HepG2 (cell line): ENCODE data around the gene SCFD2. TPM values are rescaled to one million over a fixed set of nuclear protein-coding genes. Genes with fewer than 3 reads are reported as not detected.

Source experiments
- ATAC-seq: fragments of 200-7000 bp; cut with Tn5 transposase; 3 replicates; pipeline ENCODE4 v1.9.1; 2020; ENCODE audit warnings: mild to moderate bottlenecking, moderate library complexity
- BruUV-seq: library from RNA; stranded (reverse); fragments of 400-500 nt; replicated peaks from 2 replicates; lab custom pipeline; 2021; lab: Mats Ljungman, UMichigan
- CTCF ChIA-PET: fragments of 300-600 bp; formaldehyde crosslinking; extraction: SDS; loops from one replicate; lab custom pipeline; 2021; ENCODE audit warnings: low total read pairs, inconsistent platforms, low intra/inter-chr PET ratio; lab: Yijun Ruan, JAX
- POLR2A ChIA-PET: fragments of 350-600 bp; sonication (Branson Sonifier 250); formaldehyde crosslinking; loops from one replicate; lab custom pipeline; 2020; ENCODE audit warnings: antibody characterized with exemption, inconsistent platforms; lab: Yijun Ruan, JAX
- DNase-seq: peaks from one replicate; pipeline ENCODE4 v3.0.0-alpha.2; 2015; ENCODE audit warnings: low spot score
- FAIRE-seq: peaks from 3 replicates; lab custom pipeline; 2011; peaks lifted over from hg19 to GRCh38; lab: Jason Lieb, UNC
- H2AFZ ChIP-seq: one replicate; pipeline ENCODE4 v1.6.1; 2011; ENCODE audit warnings: low read length, inconsistent platforms
- H3K27ac ChIP-seq: fragments of 300-600 bp; 3 replicates; pipeline ENCODE4 v1.8.0; 2011; ENCODE audit warnings: mixed run types, mild to moderate bottlenecking, mixed read lengths, low read length, inconsistent platforms; ENCODE audit not compliant: insufficient read depth; ENCODE audit errors: extremely low read length
- H3K27me3 ChIP-seq, 2 experiments: fragments of 200-600 bp in 1 of 2; 2 replicates in 1 of 2; 3 replicates in 1 of 2; pipeline versions ENCODE4 v1.6.0 to v1.8.0; 2011; ENCODE audit warnings: low read length in 2 of 2, mild to moderate bottlenecking in 2 of 2, moderate library complexity in 2 of 2, inconsistent platforms in 1 of 2; ENCODE audit not compliant: insufficient read depth in 2 of 2, control insufficient read depth in 1 of 2
- H3K36me3 ChIP-seq, 2 experiments: fragments of 200-600 bp in 1 of 2; replicated peaks in 1 of 2; 2 replicates in 1 of 2; 3 replicates in 1 of 2; pipeline versions ENCODE4 v1.5.1 to v1.8.0; 2011; ENCODE audit warnings: low read length in 2 of 2, inconsistent platforms in 1 of 2; ENCODE audit not compliant: insufficient read depth in 2 of 2, control insufficient read depth in 1 of 2
- H3K4me1 ChIP-seq: 2 replicates; pipeline ENCODE4 v1.5.1; 2012; ENCODE audit warnings: low read length, inconsistent platforms; ENCODE audit not compliant: insufficient read depth
- H3K4me2 ChIP-seq: 2 replicates; pipeline ENCODE4 v1.6.0; 2011; ENCODE audit warnings: low read depth, low read length, inconsistent platforms
- H3K4me3 ChIP-seq, 3 experiments: fragments of 200-600 bp in 1 of 3; sonication (generic), shearing (Covaris generic) in 1 of 3; replicated peaks in 1 of 3; 2 replicates each; pipeline ENCODE4 v1.5.1; 2011 to 2016; ENCODE audit warnings: low read length in 3 of 3, inconsistent platforms in 2 of 3, low read depth in 2 of 3, mild to moderate bottlenecking in 2 of 3, control low read depth in 1 of 3, mixed read lengths in 1 of 3; ENCODE audit not compliant: insufficient read depth in 1 of 3
- H3K79me2 ChIP-seq: one replicate; pipeline ENCODE4 v1.6.1; 2011; ENCODE audit warnings: low read length, inconsistent platforms; ENCODE audit not compliant: insufficient read depth
- H3K9ac ChIP-seq: 2 replicates; pipeline ENCODE4 v1.6.0; 2011; ENCODE audit warnings: mild to moderate bottlenecking, low read depth, low read length, inconsistent platforms; ENCODE audit not compliant: insufficient read depth
- H3K9me3 ChIP-seq: 2 replicates; pipeline ENCODE4 v1.5.1; 2012; ENCODE audit warnings: mild to moderate bottlenecking, low read length
- H4K20me1 ChIP-seq: 2 replicates; pipeline ENCODE4 v1.6.0; 2011; ENCODE audit warnings: inconsistent platforms, mild to moderate bottlenecking, low read length, moderate library complexity; ENCODE audit not compliant: insufficient read depth
- CHCHD3 ChIP-seq: sonication (generic); formaldehyde crosslinking; IDR thresholded peaks from 2 replicates; pipeline ENCODE4 v1.8.0; 2022; ENCODE audit warnings: mild to moderate bottlenecking, missing genetic modification reagents, moderate library complexity
- DDIT3 ChIP-seq: sonication (generic); formaldehyde crosslinking; IDR thresholded peaks from 2 replicates; pipeline ENCODE4 v1.4.0; 2020; ENCODE audit warnings: mild to moderate bottlenecking, missing genetic modification reagents
- DNMT3B ChIP-seq: conservative IDR thresholded peaks from 2 replicates; pipeline ENCODE4 v1.6.1; 2016; ENCODE audit warnings: missing biosample characterization, control low read depth
- FOSL1 ChIP-seq: sonication (generic); formaldehyde crosslinking; IDR thresholded peaks from 2 replicates; pipeline ENCODE4 v1.9.0; 2021; ENCODE audit warnings: missing genetic modification reagents, borderline replicate concordance
- JDP2 ChIP-seq: sonication (generic); formaldehyde crosslinking; IDR thresholded peaks from 2 replicates; pipeline ENCODE4 v1.8.1; 2022; ENCODE audit warnings: missing genetic modification reagents, borderline replicate concordance
- MAFF ChIP-seq: IDR thresholded peaks from 2 replicates; pipeline ENCODE4 v1.6.1; 2011; ENCODE audit warnings: low read depth, low read length, improper control_type of control experiment
- MAFK ChIP-seq, 2 experiments: IDR thresholded peaks in 1 of 2; conservative IDR thresholded peaks in 1 of 2; 2 replicates each; pipeline ENCODE4 v1.6.1; 2011; ENCODE audit warnings: improper control_type of control experiment in 2 of 2, low read length in 2 of 2
- PRPF4 ChIP-seq: fragments of 200-400 bp; formaldehyde crosslinking; IDR thresholded peaks from 2 replicates; pipeline ENCODE4 v1.6.1; 2016; ENCODE audit warnings: low read length, low read depth; ENCODE audit not compliant: poor library complexity, severe bottlenecking
- SNAI1 ChIP-seq: sonication (generic); formaldehyde crosslinking; IDR thresholded peaks from 2 replicates; pipeline ENCODE4 v1.5.0; 2020; ENCODE audit warnings: mild to moderate bottlenecking, missing genetic modification reagents, borderline replicate concordance
- SRSF4 ChIP-seq: fragments of 200-400 bp; formaldehyde crosslinking; IDR thresholded peaks from one replicate; pipeline ENCODE4 v1.6.1; 2018; ENCODE audit warnings: mild to moderate bottlenecking, low read depth, low read length, moderate library complexity; ENCODE audit not compliant: poor library complexity, severe bottlenecking
- THAP8 ChIP-seq: sonication (generic); formaldehyde crosslinking; IDR thresholded peaks from 2 replicates; pipeline ENCODE4 v1.5.1; 2020; ENCODE audit warnings: missing genetic modification reagents, mild to moderate bottlenecking, borderline replicate concordance
- WGBS: methylation state at CpG from one replicate; pipeline ENCODE4 v1.1.6; 2017; ENCODE audit warnings: low lambda C conversion rate; 5-methylcytosine and 5-hydroxymethylcytosine counted together
- in situ Hi-C: cut with HindIII; loops from 2 replicates; pipeline ENCODE4 v1.10.0; 2017; ENCODE audit warnings: low pct_unique_long_range_greater_than_20kb; ENCODE audit not compliant: extremely low pct_ligation_motif_present
- intact Hi-C: fragments of 100-400 bp; cut with micrococcal nuclease; formaldehyde crosslinking; loops from one replicate; pipeline ENCODE4 v1.10.0; 2022; ENCODE audit not compliant: unreplicated experiment
- polyA plus RNA-seq, 8 experiments: library from polyadenylated mRNA; depleted of rRNA in 3 of 8; stranded (reverse) in 7 of 8; unstranded in 1 of 8; fragments of >200 nt; fragmentation: Illumina TruSeq in 4 of 8; extraction: Trizol in 4 of 8; gene quantifications; 2 replicates each; pipeline versions ENCODE4 v1.2.1 to v1.2.3, GENCODE V29; 2011 to 2016; ENCODE audit warnings: low read depth in 4 of 8, missing spikeins in 1 of 8, mixed read lengths in 1 of 8; ENCODE audit not compliant: insufficient read depth in 1 of 8
- total RNA-seq, 5 experiments: library from RNA; depleted of rRNA; stranded (reverse); fragments of >200 nt; fragmentation: Illumina TruSeq; extraction: Trizol; gene quantifications; 2 replicates each; pipeline ENCODE4 v1.2.3, GENCODE V29; 2016; ENCODE audit warnings: low read depth in 1 of 5

Gene SCFD2
- total and polyA plus RNA-seq, 2 of the 13 experiments (the other 11 are each of a cell fraction or from before 2014, with no cell fraction given): 4.6 to 15.6 TPM

GRCh38 chr4:53064609-53065008 is 301.3 kb downstream of the SCFD2 start:
- H3K27me3 ChIP-seq: no peaks in the 10 kb centered on the region
- FAIRE-seq (no peak), DNase-seq (no peak), ATAC-seq (no peak)
- BruUV-seq: no TSS peak
- intact Hi-C loops (loop anchor here (5.0 kb wide), 1 partner anchor 123 kb away; no protein-coding TSS in a partner anchor), in situ Hi-C loops (no loop called here)
- POLR2A ChIA-PET: no interaction called here
- WGBS: 60% methylated on average over 1 of the region's 1 CpG
- H3K27ac ChIP-seq: no peak overlapping the region
- H2AFZ ChIP-seq: no peak overlapping the region
- H4K20me1 ChIP-seq: no peaks in the 10 kb centered on the region
- TF ChIP-seq DNMT3B (CRISPR knock-in tag) (no peak), SRSF4 (no peak)
- H3K9me3 ChIP-seq: peaks cover 9% of the 10 kb centered on the region; the same call in 1 of the 2 replicates
- no peak overlapping the region for H3K4me2 ChIP-seq
- no peak overlapping the region for H3K4me3 ChIP-seq
- CTCF ChIA-PET: no interaction called here
- H3K4me1 ChIP-seq: peaks cover 28% of the 10 kb centered on the region
- H3K36me3 ChIP-seq: no peaks in the 10 kb centered on the region
- H3K9ac ChIP-seq: no peak overlapping the region
- H3K79me2 ChIP-seq: no peaks in the 10 kb centered on the region

GRCh38 chr4:53061091-53061850 is 304.6 kb downstream of the SCFD2 start:
- TF ChIP-seq PRPF4 (no peak), CHCHD3 (CRISPR knock-in tag) (no peak), MAFF (peak; percentile 72), THAP8 (CRISPR knock-in tag) (no peak), MAFK (conservative IDR thresholded peaks at IDR 0.05 in 1 of 2, IDR thresholded peaks at IDR 0.05 in 1 of 2; ENCODE audit: low read length in 2 of 2) (peak; percentile 82 to 83), SNAI1 (CRISPR knock-in tag) (no peak), DDIT3 (no peak), JDP2 (CRISPR knock-in tag) (no peak), FOSL1 (CRISPR knock-in tag) (no peak)

More at GRCh38 chr4:53061091-53061850, 304.6 kb downstream of the SCFD2 start:
- no TSS peak for BruUV-seq
- H3K4me3 ChIP-seq: no peak overlapping the region
- no peak overlapping the region for H3K9ac ChIP-seq
- peaks cover 22% of the 10 kb centered on the region for H3K4me1 ChIP-seq
- H3K36me3 ChIP-seq: no peaks in the 10 kb centered on the region
- H4K20me1 ChIP-seq: no peaks in the 10 kb centered on the region
- DNase-seq (no peak), FAIRE-seq (no peak), ATAC-seq (no peak)
- H3K4me2 ChIP-seq: no peak overlapping the region
- 93% methylated on average over 8 of the region's 8 CpGs for WGBS
- intact Hi-C loops: no loop called here
- ChIA-PET CTCF (no interaction called here), POLR2A (no interaction called here)
- no peaks in the 10 kb centered on the region for H3K9me3 ChIP-seq
- no peaks in the 10 kb centered on the region for H3K79me2 ChIP-seq
- no peak overlapping the region for H3K27ac ChIP-seq
- H3K27me3 ChIP-seq: no peaks in the 10 kb centered on the region
- H2AFZ ChIP-seq: no peak overlapping the region
- in situ Hi-C loops: no loop called here
